ENCODE results near the gene POU6F2.

- TF ChIP-seq POLR2A (IDR thresholded peaks at IDR 0.05), result no peak
- no peak for TF ChIP-seq EP300 (IDR thresholded peaks at IDR 0.05)
- TF ChIP-seq CTCF (IDR thresholded peaks at IDR 0.05), result no peak
- no peak for TF ChIP-seq POLR2AphosphoS5 (IDR thresholded peaks at IDR 0.05)
Observed at GRCh38 chr7:39414224-39415035, 436.7 kb downstream of the POU6F2 start.

Data from suprapubic skin (tissue), 4 donors.